Glomerular endothelial cell (primary cell): ENCODE data around the gene APLP1. TPM values are rescaled to one million over a fixed set of nuclear protein-coding genes. Genes with fewer than 3 reads are reported as not detected.
"Not testable (repeated sequence)": the region's sequence is repeated elsewhere in the genome, so short reads cannot be mapped to it uniquely, and the experiment has no call there.

Source experiments
- DNase-seq: peaks from one replicate; pipeline ENCODE4 v3.0.0-alpha.2; 2011; ENCODE audit warnings: low read depth, low spot score; ENCODE audit errors: extremely low read depth
- total RNA-seq: library from RNA; depleted of rRNA; stranded (reverse); fragments of >200 nt; gene quantifications from 2 replicates; pipeline ENCODE4 v1.2.3, GENCODE V29; 2015

The APLP1 gene
- total RNA-seq, 1 donor from 2014 or later: 14.9 TPM

- DNase-seq: peak; percentile 51
Measured at GRCh38 chr19:35882114-35882832, 13.9 kb downstream of the APLP1 start.

GRCh38 chr19:35883882-35884281 is 15.5 kb downstream of the APLP1 start:
- DNase-seq: no peak

- DNase-seq: no peak
Measured at GRCh38 chr19:35885225-35885738, 16.9 kb downstream of the APLP1 start.

- no peak for DNase-seq
Measured at GRCh38 chr19:35885904-35886303, 17.5 kb downstream of the APLP1 start.

- no peak for DNase-seq
Measured at GRCh38 chr19:35887197-35887596, 18.8 kb downstream of the APLP1 start.

- no peak for DNase-seq
Measured at GRCh38 chr19:35888398-35888797, 20.0 kb downstream of the APLP1 start.

GRCh38 chr19:35889370-35890112 is 21.2 kb downstream of the APLP1 start:
- no peak for DNase-seq

- no peak for DNase-seq
Measured at GRCh38 chr19:35890113-35890650, 21.8 kb downstream of the APLP1 start.

GRCh38 chr19:35891819-35892218 is 23.4 kb downstream of the APLP1 start:
- not testable (repeated sequence) for DNase-seq

- DNase-seq: no peak
Measured at GRCh38 chr19:35894342-35894741, 26.0 kb downstream of the APLP1 start.

GRCh38 chr19:35895911-35896642 is 27.7 kb downstream of the APLP1 start:
- no peak for DNase-seq

- no peak for DNase-seq
Measured at GRCh38 chr19:35896643-35897040, 28.3 kb downstream of the APLP1 start.

GRCh38 chr19:35897706-35898451 is 29.5 kb downstream of the APLP1 start:
- DNase-seq: no peak

GRCh38 chr19:35898499-35898809 is 30.1 kb downstream of the APLP1 start:
- DNase-seq: no peak

- no peak for DNase-seq
Measured at GRCh38 chr19:35899547-35900214, 31.3 kb downstream of the APLP1 start.

GRCh38 chr19:35901055-35901644 is 32.8 kb downstream of the APLP1 start:
- DNase-seq: no peak

GRCh38 chr19:35901854-35902661 is 33.7 kb downstream of the APLP1 start, which contains the start of gene HCST:
HCST (plus strand) TSS chr19:35902529; CDS start chr19:35902594, 65 bp downstream.
- no peak for DNase-seq

- DNase-seq: no peak
Measured at GRCh38 chr19:35902870-35903475, 34.6 kb downstream of the APLP1 start.
